Adipocyte (in vitro differentiated cells): ENCODE data around the gene FAM8A1.

Source experiments
- DNase-seq: peaks from one replicate; pipeline ENCODE4 v3.0.0-alpha.2; 2015; ENCODE audit warnings: low read depth
- H3K27me3 ChIP-seq: replicated peaks from 2 replicates; pipeline ENCODE4 v1.7.0; 2013; ENCODE audit warnings: mild to moderate bottlenecking, low read length, moderate library complexity; ENCODE audit not compliant: control insufficient read depth, insufficient read depth
- H3K36me3 ChIP-seq: 2 replicates; pipeline ENCODE4 v1.7.0; 2013; ENCODE audit warnings: low read length, mild to moderate bottlenecking, moderate library complexity; ENCODE audit not compliant: control insufficient read depth, insufficient read depth, severe bottlenecking
- H3K4me1 ChIP-seq: 2 replicates; pipeline ENCODE4 v1.7.0; 2013; ENCODE audit warnings: mild to moderate bottlenecking, low read length, moderate library complexity; ENCODE audit not compliant: control insufficient read depth, insufficient read depth
- H3K4me3 ChIP-seq: 2 replicates; pipeline ENCODE4 v1.7.0; 2013; ENCODE audit warnings: mild to moderate bottlenecking, low read length, moderate library complexity
- H3K9ac ChIP-seq: 2 replicates; pipeline ENCODE4 v1.7.0; 2013; ENCODE audit warnings: mild to moderate bottlenecking, low read length, moderate library complexity
- H3K9me3 ChIP-seq: 2 replicates; pipeline ENCODE4 v1.7.0; 2013; ENCODE audit warnings: mild to moderate bottlenecking, low read length, moderate library complexity; ENCODE audit not compliant: control insufficient read depth

FAM8A1 gene

GRCh38 chr6:17606606-17607005, 6.5 kb downstream of the FAM8A1 start:
- Histone ChIP-seq H3K9ac (no peak overlapping the region), H3K4me1 (peaks cover 24% of the 10 kb centered on the region), H3K9me3 (no peaks in the 10 kb centered on the region), H3K27me3 (no peaks in the 10 kb centered on the region), H3K36me3 (peaks cover 55% of the 10 kb centered on the region), H3K4me3 (no peak overlapping the region)
- no peak for DNase-seq

- Histone ChIP-seq H3K9ac (no peak overlapping the region), H3K36me3 (peaks cover 43% of the 10 kb centered on the region), H3K27me3 (no peaks in the 10 kb centered on the region), H3K4me3 (no peak overlapping the region), H3K4me1 (peaks cover 10% of the 10 kb centered on the region), H3K9me3 (no peaks in the 10 kb centered on the region)
- DNase-seq = no peak
Observed at GRCh38 chr6:17610835-17611234, 10.7 kb downstream of the FAM8A1 start.

DNA sequence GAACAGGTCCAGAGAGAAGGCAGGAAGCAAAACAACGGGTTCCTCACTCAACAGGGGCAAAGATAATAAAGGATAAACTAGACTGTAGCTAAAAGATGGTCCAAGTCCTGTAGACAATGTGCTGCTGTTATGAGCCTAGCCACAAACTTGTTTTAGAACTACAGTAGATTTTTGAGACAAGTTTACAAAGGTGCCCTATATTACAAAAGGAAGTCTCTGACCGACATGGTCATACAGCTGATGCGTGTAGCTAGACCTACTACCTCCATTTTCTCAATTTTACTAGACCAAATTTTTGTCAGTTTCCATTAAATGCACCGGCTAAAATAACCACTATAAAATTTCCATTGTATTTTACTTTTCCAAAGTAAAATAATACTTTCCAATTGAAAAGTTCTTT, 11.9 kb downstream of the FAM8A1 start:
- no peaks in the 10 kb centered on the region for H3K9me3 ChIP-seq
- H3K27me3 ChIP-seq = no peaks in the 10 kb centered on the region
- H3K4me1 ChIP-seq = peaks cover 10% of the 10 kb centered on the region
- peaks cover 42% of the 10 kb centered on the region for H3K36me3 ChIP-seq
- no peak for DNase-seq
- no peak overlapping the region for H3K9ac ChIP-seq
- H3K4me3 ChIP-seq = no peak overlapping the region

DNA sequence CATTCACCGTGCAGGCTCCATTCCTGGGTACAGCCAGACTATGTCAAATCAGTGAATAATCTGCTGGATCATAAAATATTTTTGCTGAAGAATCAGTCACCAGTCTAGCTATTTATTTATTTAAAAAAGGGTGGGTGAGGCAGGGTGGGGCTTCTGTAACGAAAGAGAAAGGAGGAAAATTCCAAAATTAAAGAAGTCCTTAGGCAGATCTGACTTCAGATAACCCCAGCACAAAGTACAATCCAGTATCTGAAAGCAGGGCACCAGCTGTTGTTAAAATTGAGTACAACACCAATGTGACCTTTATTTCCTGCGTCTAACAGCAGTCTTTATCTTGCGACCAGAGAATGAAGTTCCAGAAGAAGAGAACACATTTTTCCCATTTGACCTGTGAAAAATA, 15.7 kb downstream of the FAM8A1 start:
- no peak overlapping the region for H3K4me3 ChIP-seq
- H3K36me3 ChIP-seq = peaks cover 38% of the 10 kb centered on the region
- H3K27me3 ChIP-seq = no peaks in the 10 kb centered on the region
- H3K4me1 ChIP-seq = peaks cover 4% of the 10 kb centered on the region
- DNase-seq = no peak
- no peaks in the 10 kb centered on the region for H3K9me3 ChIP-seq
- no peak overlapping the region for H3K9ac ChIP-seq

DNA sequence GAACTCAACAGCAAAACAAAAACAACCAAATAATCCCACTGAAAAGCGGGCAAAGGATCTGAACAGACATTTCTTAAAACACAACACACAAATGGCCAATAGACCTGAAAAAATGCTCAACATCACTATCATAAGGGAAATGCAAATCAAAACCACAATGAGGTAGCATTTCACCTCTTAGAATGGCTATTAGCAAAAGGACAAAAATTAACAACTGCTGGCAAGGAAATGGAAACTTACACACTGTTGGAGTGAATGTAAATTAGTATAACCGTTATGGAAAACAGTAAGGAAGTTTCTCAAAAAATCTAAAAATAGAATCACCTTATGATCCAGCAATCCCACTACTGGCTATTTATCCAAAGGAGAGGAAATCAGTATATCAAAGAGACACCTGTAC, 20.9 kb downstream of the FAM8A1 start:
- Histone ChIP-seq H3K4me1 (no peaks in the 10 kb centered on the region), H3K4me3 (no peak overlapping the region), H3K36me3 (peaks cover 70% of the 10 kb centered on the region), H3K9ac (no peak overlapping the region), H3K9me3 (no peaks in the 10 kb centered on the region), H3K27me3 (no peaks in the 10 kb centered on the region)
- no peak for DNase-seq

DNA sequence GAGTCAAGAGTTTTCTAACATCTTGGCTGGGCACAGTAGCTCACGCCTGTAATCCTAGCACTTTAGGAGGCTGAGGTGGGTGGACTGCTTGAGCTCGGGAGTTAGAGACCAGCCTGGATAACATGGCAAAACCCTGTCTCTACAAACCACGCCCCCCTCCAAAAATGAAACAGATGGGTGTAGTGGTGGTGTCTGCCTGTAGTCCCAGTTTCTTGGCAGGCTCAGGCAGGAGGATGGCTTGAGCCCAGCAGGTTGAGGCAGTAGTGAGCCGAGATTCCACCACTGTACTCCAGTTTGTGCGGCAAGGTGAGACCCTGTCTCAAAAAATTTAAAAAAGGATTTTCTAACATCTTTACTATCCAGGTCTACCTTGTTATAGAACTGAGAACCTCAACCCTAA, 22.0 kb downstream of the FAM8A1 start:
- H3K9me3 ChIP-seq = no peaks in the 10 kb centered on the region
- H3K4me3 ChIP-seq = no peak overlapping the region
- no peaks in the 10 kb centered on the region for H3K4me1 ChIP-seq
- H3K36me3 ChIP-seq = peaks cover 75% of the 10 kb centered on the region
- H3K27me3 ChIP-seq = no peaks in the 10 kb centered on the region
- no peak for DNase-seq
- H3K9ac ChIP-seq = no peak overlapping the region

DNA sequence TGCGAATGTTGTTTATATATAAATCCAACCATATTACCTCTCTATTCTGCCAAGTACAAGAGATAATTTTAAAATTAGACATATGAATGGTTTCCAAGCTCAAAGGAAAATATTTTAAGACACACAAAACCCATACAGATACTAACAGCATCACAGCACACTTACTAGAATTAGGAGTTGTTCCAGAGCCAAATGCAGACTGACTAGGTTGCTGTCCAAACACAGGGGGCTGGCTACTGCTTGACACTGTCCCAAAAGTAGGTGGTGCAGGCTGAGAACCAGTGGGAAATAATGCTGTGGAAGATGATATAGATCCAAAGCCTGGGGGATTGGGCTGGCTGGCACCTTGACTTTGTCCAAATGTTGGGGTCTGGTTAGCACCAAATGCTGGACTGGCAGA, 24.3 kb downstream of the FAM8A1 start:
- Histone ChIP-seq H3K4me1 (no peaks in the 10 kb centered on the region), H3K36me3 (peaks cover 84% of the 10 kb centered on the region), H3K27me3 (no peaks in the 10 kb centered on the region), H3K4me3 (no peak overlapping the region), H3K9me3 (no peaks in the 10 kb centered on the region), H3K9ac (no peak overlapping the region)
- DNase-seq = no peak

DNA sequence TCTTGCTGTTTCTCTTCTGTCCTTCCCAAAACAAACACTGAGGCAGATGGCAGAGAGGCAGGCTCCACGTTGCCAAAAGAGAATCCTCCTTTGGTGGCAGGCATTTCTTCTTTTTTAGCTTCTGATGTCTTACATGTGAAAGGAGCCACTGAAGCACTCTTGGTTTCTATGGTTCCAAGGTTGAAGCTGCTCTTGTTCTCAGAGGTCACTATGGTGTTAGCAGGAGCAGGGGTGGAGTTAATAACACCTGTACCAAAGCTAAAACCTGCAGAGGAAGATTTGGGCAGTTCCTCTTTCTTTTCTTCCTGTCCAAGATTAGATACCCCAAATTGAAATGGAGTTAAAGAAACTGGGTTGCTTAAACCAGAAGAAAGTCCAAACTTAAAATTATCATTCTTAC, 28.8 kb downstream of the FAM8A1 start:
- Histone ChIP-seq H3K9ac (no peak overlapping the region), H3K9me3 (no peaks in the 10 kb centered on the region), H3K4me3 (no peak overlapping the region), H3K36me3 (peaks cover 79% of the 10 kb centered on the region), H3K27me3 (no peaks in the 10 kb centered on the region), H3K4me1 (peaks cover 10% of the 10 kb centered on the region)
- DNase-seq = no peak

- Histone ChIP-seq H3K4me1 (peaks cover 10% of the 10 kb centered on the region), H3K9me3 (no peaks in the 10 kb centered on the region), H3K36me3 (peaks cover 68% of the 10 kb centered on the region), H3K9ac (no peak overlapping the region), H3K4me3 (no peak overlapping the region), H3K27me3 (no peaks in the 10 kb centered on the region)
- peak; percentile 8 for DNase-seq
Observed at GRCh38 chr6:17629824-17630510, 29.9 kb downstream of the FAM8A1 start.

GRCh38 chr6:17630511-17631073, 30.5 kb downstream of the FAM8A1 start:
- DNase-seq = peak; percentile 53
- H3K36me3 ChIP-seq = peaks cover 63% of the 10 kb centered on the region
- no peaks in the 10 kb centered on the region for H3K27me3 ChIP-seq
- H3K9ac ChIP-seq = no peak overlapping the region
- H3K9me3 ChIP-seq = no peaks in the 10 kb centered on the region
- no peak overlapping the region for H3K4me3 ChIP-seq
- peaks cover 13% of the 10 kb centered on the region for H3K4me1 ChIP-seq

GRCh38 chr6:17632934-17633333, 32.8 kb downstream of the FAM8A1 start:
- Histone ChIP-seq H3K9ac (no peak overlapping the region), H3K4me3 (no peak overlapping the region), H3K36me3 (peaks cover 56% of the 10 kb centered on the region), H3K27me3 (no peaks in the 10 kb centered on the region), H3K4me1 (peaks cover 36% of the 10 kb centered on the region), H3K9me3 (no peaks in the 10 kb centered on the region)
- no peak for DNase-seq
